HepG2 (cell line): Measurements from ENCODE around the gene ABHD2. TPM values are rescaled to one million over a fixed set of nuclear protein-coding genes. Genes with fewer than 3 reads are reported as not detected.

Experiments
- ATAC-seq: fragments of 200-7000 bp; cut with Tn5 transposase; 3 replicates; pipeline ENCODE4 v1.9.1; 2020; ENCODE audit warnings: mild to moderate bottlenecking, moderate library complexity
- BruUV-seq: library from RNA; stranded (reverse); fragments of 400-500 nt; replicated peaks from 2 replicates; lab custom pipeline; 2021; lab: Mats Ljungman, UMichigan
- CTCF ChIA-PET: fragments of 300-600 bp; formaldehyde crosslinking; extraction: SDS; loops from one replicate; lab custom pipeline; 2021; ENCODE audit warnings: low total read pairs, inconsistent platforms, low intra/inter-chr PET ratio; lab: Yijun Ruan, JAX
- POLR2A ChIA-PET: fragments of 350-600 bp; sonication (Branson Sonifier 250); formaldehyde crosslinking; loops from one replicate; lab custom pipeline; 2020; ENCODE audit warnings: antibody characterized with exemption, inconsistent platforms; lab: Yijun Ruan, JAX
- DNase-seq: peaks from one replicate; pipeline ENCODE4 v3.0.0-alpha.2; 2015; ENCODE audit warnings: low spot score
- FAIRE-seq: peaks from 3 replicates; lab custom pipeline; 2011; peaks lifted over from hg19 to GRCh38; lab: Jason Lieb, UNC
- H2AFZ ChIP-seq: one replicate; pipeline ENCODE4 v1.6.1; 2011; ENCODE audit warnings: low read length, inconsistent platforms
- H3K27ac ChIP-seq: fragments of 300-600 bp; 3 replicates; pipeline ENCODE4 v1.8.0; 2011; ENCODE audit warnings: mixed run types, mild to moderate bottlenecking, mixed read lengths, low read length, inconsistent platforms; ENCODE audit not compliant: insufficient read depth; ENCODE audit errors: extremely low read length
- H3K27me3 ChIP-seq, 2 experiments: fragments of 200-600 bp in 1 of 2; 2 replicates in 1 of 2; 3 replicates in 1 of 2; pipeline versions ENCODE4 v1.6.0 to v1.8.0; 2011; ENCODE audit warnings: low read length in 2 of 2, mild to moderate bottlenecking in 2 of 2, moderate library complexity in 2 of 2, inconsistent platforms in 1 of 2; ENCODE audit not compliant: insufficient read depth in 2 of 2, control insufficient read depth in 1 of 2
- H3K36me3 ChIP-seq, 2 experiments: fragments of 200-600 bp in 1 of 2; replicated peaks in 1 of 2; 2 replicates in 1 of 2; 3 replicates in 1 of 2; pipeline versions ENCODE4 v1.5.1 to v1.8.0; 2011; ENCODE audit warnings: low read length in 2 of 2, inconsistent platforms in 1 of 2; ENCODE audit not compliant: insufficient read depth in 2 of 2, control insufficient read depth in 1 of 2
- H3K4me1 ChIP-seq: 2 replicates; pipeline ENCODE4 v1.5.1; 2012; ENCODE audit warnings: low read length, inconsistent platforms; ENCODE audit not compliant: insufficient read depth
- H3K4me2 ChIP-seq: 2 replicates; pipeline ENCODE4 v1.6.0; 2011; ENCODE audit warnings: low read depth, low read length, inconsistent platforms
- H3K4me3 ChIP-seq, 3 experiments: fragments of 200-600 bp in 1 of 3; sonication (generic), shearing (Covaris generic) in 1 of 3; replicated peaks in 1 of 3; 2 replicates each; pipeline ENCODE4 v1.5.1; 2011 to 2016; ENCODE audit warnings: low read length in 3 of 3, inconsistent platforms in 2 of 3, low read depth in 2 of 3, mild to moderate bottlenecking in 2 of 3, control low read depth in 1 of 3, mixed read lengths in 1 of 3; ENCODE audit not compliant: insufficient read depth in 1 of 3
- H3K79me2 ChIP-seq: one replicate; pipeline ENCODE4 v1.6.1; 2011; ENCODE audit warnings: low read length, inconsistent platforms; ENCODE audit not compliant: insufficient read depth
- H3K9ac ChIP-seq: 2 replicates; pipeline ENCODE4 v1.6.0; 2011; ENCODE audit warnings: mild to moderate bottlenecking, low read depth, low read length, inconsistent platforms; ENCODE audit not compliant: insufficient read depth
- H3K9me3 ChIP-seq: 2 replicates; pipeline ENCODE4 v1.5.1; 2012; ENCODE audit warnings: mild to moderate bottlenecking, low read length
- H4K20me1 ChIP-seq: 2 replicates; pipeline ENCODE4 v1.6.0; 2011; ENCODE audit warnings: inconsistent platforms, mild to moderate bottlenecking, low read length, moderate library complexity; ENCODE audit not compliant: insufficient read depth
- FOXP1 ChIP-seq, 2 experiments: fragments of 450-650 bp in 1 of 2; IDR thresholded peaks; 2 replicates each; pipeline ENCODE4 v1.6.1; 2017 to 2018; ENCODE audit warnings: antibody characterized with exemption in 1 of 2
- MED1 ChIP-seq: sonication (generic); formaldehyde crosslinking; IDR thresholded peaks from 2 replicates; pipeline ENCODE4 v1.4.0; 2020; ENCODE audit warnings: missing genetic modification reagents
- RXRB ChIP-seq: IDR thresholded peaks from 2 replicates; pipeline ENCODE4 v1.6.1; 2016; ENCODE audit warnings: borderline replicate concordance, missing genetic modification reagents, missing compliant biosample characterization
- ZBTB7A ChIP-seq: sonication (generic); formaldehyde crosslinking; IDR thresholded peaks from 2 replicates; pipeline ENCODE4 v1.8.0; 2022; ENCODE audit warnings: mild to moderate bottlenecking, missing genetic modification reagents
- ZNF230 ChIP-seq: sonication (generic); formaldehyde crosslinking; IDR thresholded peaks from 2 replicates; pipeline ENCODE4 v1.4.0; 2020; ENCODE audit warnings: mild to moderate bottlenecking, missing genetic modification reagents
- ZNF770 ChIP-seq: sonication (generic); formaldehyde crosslinking; IDR thresholded peaks from 2 replicates; pipeline ENCODE4 v1.5.0; 2020; ENCODE audit warnings: mild to moderate bottlenecking, missing genetic modification reagents
- WGBS: methylation state at CpG from one replicate; pipeline ENCODE4 v1.1.6; 2017; ENCODE audit warnings: low lambda C conversion rate; 5-methylcytosine and 5-hydroxymethylcytosine counted together
- in situ Hi-C: cut with HindIII; loops from 2 replicates; pipeline ENCODE4 v1.10.0; 2017; ENCODE audit warnings: low pct_unique_long_range_greater_than_20kb; ENCODE audit not compliant: extremely low pct_ligation_motif_present
- intact Hi-C: fragments of 100-400 bp; cut with micrococcal nuclease; formaldehyde crosslinking; loops from one replicate; pipeline ENCODE4 v1.10.0; 2022; ENCODE audit not compliant: unreplicated experiment
- polyA plus RNA-seq, 8 experiments: library from polyadenylated mRNA; depleted of rRNA in 3 of 8; stranded (reverse) in 7 of 8; unstranded in 1 of 8; fragments of >200 nt; fragmentation: Illumina TruSeq in 4 of 8; extraction: Trizol in 4 of 8; gene quantifications; 2 replicates each; pipeline versions ENCODE4 v1.2.1 to v1.2.3, GENCODE V29; 2011 to 2016; ENCODE audit warnings: low read depth in 4 of 8, missing spikeins in 1 of 8, mixed read lengths in 1 of 8; ENCODE audit not compliant: insufficient read depth in 1 of 8
- total RNA-seq, 5 experiments: library from RNA; depleted of rRNA; stranded (reverse); fragments of >200 nt; fragmentation: Illumina TruSeq; extraction: Trizol; gene quantifications; 2 replicates each; pipeline ENCODE4 v1.2.3, GENCODE V29; 2016; ENCODE audit warnings: low read depth in 1 of 5
- TF ChIP-seq, protein P1 (sequence below): sonication (generic); formaldehyde crosslinking; conservative IDR thresholded peaks from 2 replicates; pipeline ENCODE4 v1.4.0; 2020; ENCODE audit warnings: mild to moderate bottlenecking, missing genetic modification reagents, moderate library complexity
- TF ChIP-seq, protein P2 (sequence below), 2 experiments: sonication (generic) in 1 of 2; formaldehyde crosslinking in 1 of 2; IDR thresholded peaks; 2 replicates each; pipeline versions ENCODE4 v1.4.0 to v1.6.1; 2016 to 2020; ENCODE audit warnings: borderline replicate concordance in 1 of 2, low read depth in 1 of 2, mild to moderate bottlenecking in 1 of 2, missing genetic modification reagents in 1 of 2
- TF ChIP-seq, protein P3 (sequence below): sonication (generic); formaldehyde crosslinking; IDR thresholded peaks from 2 replicates; pipeline ENCODE4 v1.8.1; 2023; ENCODE audit warnings: mild to moderate bottlenecking, missing genetic modification reagents

ABHD2 gene
- total and polyA plus RNA-seq, 2 of the 13 experiments (the other 11 are each of a cell fraction or from before 2014, with no cell fraction given) = 14.8 to 22.4 TPM

DNA sequence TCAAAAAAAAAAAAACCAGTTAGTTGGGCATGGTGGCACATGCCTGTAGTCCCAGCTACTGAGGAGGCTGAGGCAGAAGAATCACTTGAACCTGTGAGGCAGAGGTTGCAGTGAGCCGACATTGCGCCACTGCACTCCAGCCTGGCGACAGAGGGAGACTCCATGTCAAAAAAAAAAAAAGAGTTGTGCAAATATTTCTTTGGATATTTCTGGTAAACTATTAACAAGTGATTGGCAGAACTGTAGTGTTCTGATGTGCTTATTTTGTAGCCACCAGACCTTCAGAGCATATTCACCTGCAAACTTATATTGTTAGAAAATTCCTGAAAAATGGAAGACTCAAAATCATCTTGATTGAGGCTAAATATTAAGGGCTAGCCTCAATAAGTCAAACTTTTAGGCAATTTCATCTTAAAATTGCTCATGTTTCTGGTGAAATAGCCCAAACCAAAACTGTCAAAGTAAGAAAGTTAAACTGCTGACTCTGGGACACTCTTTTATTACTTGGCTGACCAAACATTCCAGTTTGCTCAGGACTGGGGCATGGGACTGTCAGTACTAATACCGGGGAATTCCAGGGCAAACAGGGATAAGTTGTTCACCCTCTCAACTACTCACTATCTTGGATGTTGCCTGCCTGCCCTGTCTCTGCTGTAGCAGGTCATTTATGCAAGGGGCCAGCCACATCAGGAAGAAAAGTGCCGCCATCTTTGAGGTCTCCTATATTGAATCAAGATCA is 37.0 kb downstream of the ABHD2 start:
- WGBS = 2% methylated on average over 5 of the region's 5 CpGs
- ATAC-seq (peak; percentile 88), DNase-seq (peak; percentile 85), FAIRE-seq (peak; percentile 80)
- TSS peak; percentile 35 for BruUV-seq
- peak overlapping the region; percentile 84 for H3K27ac ChIP-seq
- POLR2A ChIA-PET = interaction anchor here (0.6 to 1.6 kb wide), 4 partner anchors 8 to 57 kb away, joined by 3 to 5 read pairs (median 4); partner anchors contain the start of gene ABHD2
- H3K27me3 ChIP-seq = no peaks in the 10 kb centered on the region
- H4K20me1 ChIP-seq = no peaks in the 10 kb centered on the region
- H3K79me2 ChIP-seq = no peaks in the 10 kb centered on the region
- in situ Hi-C loops = loop anchor here (5.0 kb wide), 1 partner anchor 68 kb away; no protein-coding TSS in a partner anchor
- peak overlapping the region; percentile 68 for H3K4me2 ChIP-seq
- peak overlapping the region; percentile 59 for H3K9ac ChIP-seq
- no peak overlapping the region for H2AFZ ChIP-seq
- peaks cover 0 to 8% of the 10 kb centered on the region in 2 experiments; a peak in 3 of 5 replicates for H3K36me3 ChIP-seq
- peaks cover 100% of the 10 kb centered on the region for H3K4me1 ChIP-seq
- intact Hi-C loops = loop anchor here (1.0 kb wide), 2 partner anchors 8 to 68 kb away; no protein-coding TSS in a partner anchor
- peak overlapping the region in 1 of 3 experiments; percentile 30; a peak in 2 of 6 replicates for H3K4me3 ChIP-seq
- CTCF ChIA-PET = interaction anchor here (1.0 kb wide), 1 partner anchor 68 kb away, joined by 4 read pairs; no protein-coding TSS in a partner anchor
- H3K9me3 ChIP-seq = no peaks in the 10 kb centered on the region
- TF ChIP-seq ZNF230 (no peak), ZBTB7A (CRISPR knock-in tag) (no peak), MED1 (CRISPR knock-in tag) (peak; percentile 40), FOXP1 (IDR thresholded peaks at IDR 0.05) (no peak), FOXP1 (CRISPR knock-in tag; IDR thresholded peaks at IDR 0.05) (peak; percentile 14; the same call in 1 of the 2 replicates), ZNF770 (CRISPR knock-in tag) (peak; percentile 94), RXRB (CRISPR knock-in tag) (peak; percentile 20; the same call in 1 of the 2 replicates)
- TF ChIP-seq, protein P1, sequence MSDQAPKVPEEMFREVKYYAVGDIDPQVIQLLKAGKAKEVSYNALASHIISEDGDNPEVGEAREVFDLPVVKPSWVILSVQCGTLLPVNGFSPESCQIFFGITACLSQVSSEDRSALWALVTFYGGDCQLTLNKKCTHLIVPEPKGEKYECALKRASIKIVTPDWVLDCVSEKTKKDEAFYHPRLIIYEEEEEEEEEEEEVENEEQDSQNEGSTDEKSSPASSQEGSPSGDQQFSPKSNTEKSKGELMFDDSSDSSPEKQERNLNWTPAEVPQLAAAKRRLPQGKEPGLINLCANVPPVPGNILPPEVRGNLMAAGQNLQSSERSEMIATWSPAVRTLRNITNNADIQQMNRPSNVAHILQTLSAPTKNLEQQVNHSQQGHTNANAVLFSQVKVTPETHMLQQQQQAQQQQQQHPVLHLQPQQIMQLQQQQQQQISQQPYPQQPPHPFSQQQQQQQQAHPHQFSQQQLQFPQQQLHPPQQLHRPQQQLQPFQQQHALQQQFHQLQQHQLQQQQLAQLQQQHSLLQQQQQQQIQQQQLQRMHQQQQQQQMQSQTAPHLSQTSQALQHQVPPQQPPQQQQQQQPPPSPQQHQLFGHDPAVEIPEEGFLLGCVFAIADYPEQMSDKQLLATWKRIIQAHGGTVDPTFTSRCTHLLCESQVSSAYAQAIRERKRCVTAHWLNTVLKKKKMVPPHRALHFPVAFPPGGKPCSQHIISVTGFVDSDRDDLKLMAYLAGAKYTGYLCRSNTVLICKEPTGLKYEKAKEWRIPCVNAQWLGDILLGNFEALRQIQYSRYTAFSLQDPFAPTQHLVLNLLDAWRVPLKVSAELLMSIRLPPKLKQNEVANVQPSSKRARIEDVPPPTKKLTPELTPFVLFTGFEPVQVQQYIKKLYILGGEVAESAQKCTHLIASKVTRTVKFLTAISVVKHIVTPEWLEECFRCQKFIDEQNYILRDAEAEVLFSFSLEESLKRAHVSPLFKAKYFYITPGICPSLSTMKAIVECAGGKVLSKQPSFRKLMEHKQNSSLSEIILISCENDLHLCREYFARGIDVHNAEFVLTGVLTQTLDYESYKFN (CRISPR knock-in tag) = peak; percentile 86
- TF ChIP-seq, protein P2, sequence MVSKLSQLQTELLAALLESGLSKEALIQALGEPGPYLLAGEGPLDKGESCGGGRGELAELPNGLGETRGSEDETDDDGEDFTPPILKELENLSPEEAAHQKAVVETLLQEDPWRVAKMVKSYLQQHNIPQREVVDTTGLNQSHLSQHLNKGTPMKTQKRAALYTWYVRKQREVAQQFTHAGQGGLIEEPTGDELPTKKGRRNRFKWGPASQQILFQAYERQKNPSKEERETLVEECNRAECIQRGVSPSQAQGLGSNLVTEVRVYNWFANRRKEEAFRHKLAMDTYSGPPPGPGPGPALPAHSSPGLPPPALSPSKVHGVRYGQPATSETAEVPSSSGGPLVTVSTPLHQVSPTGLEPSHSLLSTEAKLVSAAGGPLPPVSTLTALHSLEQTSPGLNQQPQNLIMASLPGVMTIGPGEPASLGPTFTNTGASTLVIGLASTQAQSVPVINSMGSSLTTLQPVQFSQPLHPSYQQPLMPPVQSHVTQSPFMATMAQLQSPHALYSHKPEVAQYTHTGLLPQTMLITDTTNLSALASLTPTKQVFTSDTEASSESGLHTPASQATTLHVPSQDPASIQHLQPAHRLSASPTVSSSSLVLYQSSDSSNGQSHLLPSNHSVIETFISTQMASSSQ (IDR thresholded peaks at IDR 0.05; ENCODE audit: low read depth) = peak; percentile 86
- TF ChIP-seq, protein P2 (CRISPR knock-in tag; IDR thresholded peaks at IDR 0.05; ENCODE audit: borderline replicate concordance) = peak; percentile 94
- TF ChIP-seq, protein P3, sequence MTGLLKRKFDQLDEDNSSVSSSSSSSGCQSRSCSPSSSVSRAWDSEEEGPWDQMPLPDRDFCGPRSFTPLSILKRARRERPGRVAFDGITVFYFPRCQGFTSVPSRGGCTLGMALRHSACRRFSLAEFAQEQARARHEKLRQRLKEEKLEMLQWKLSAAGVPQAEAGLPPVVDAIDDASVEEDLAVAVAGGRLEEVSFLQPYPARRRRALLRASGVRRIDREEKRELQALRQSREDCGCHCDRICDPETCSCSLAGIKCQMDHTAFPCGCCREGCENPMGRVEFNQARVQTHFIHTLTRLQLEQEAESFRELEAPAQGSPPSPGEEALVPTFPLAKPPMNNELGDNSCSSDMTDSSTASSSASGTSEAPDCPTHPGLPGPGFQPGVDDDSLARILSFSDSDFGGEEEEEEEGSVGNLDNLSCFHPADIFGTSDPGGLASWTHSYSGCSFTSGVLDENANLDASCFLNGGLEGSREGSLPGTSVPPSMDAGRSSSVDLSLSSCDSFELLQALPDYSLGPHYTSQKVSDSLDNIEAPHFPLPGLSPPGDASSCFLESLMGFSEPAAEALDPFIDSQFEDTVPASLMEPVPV (CRISPR knock-in tag) = no peak
